ENCODE measurements around the gene PALM2AKAP2. TPM values are rescaled to one million over a fixed set of nuclear protein-coding genes. Genes with fewer than 3 reads are reported as not detected.

PALM2AKAP2 gene
- total RNA-seq, 4 donors from 2014 or later, result 2.1 to 49.5 (median 26.3) TPM

- intact Hi-C loops (cut with DNase I; ENCODE audit: low total_unique reads), result no loop called here
- peaks cover 9 to 12% of the 10 kb centered on the region in 2 donors for H3K4me1 ChIP-seq
- TF ChIP-seq POLR2A (IDR thresholded peaks at IDR 0.05) (no peak), CTCF (IDR thresholded peaks at IDR 0.05) (no peak)
- no peaks in the 10 kb centered on the region for H3K36me3 ChIP-seq
- H3K9me3 ChIP-seq, result no peaks in the 10 kb centered on the region
- H3K4me3 ChIP-seq, result no peak overlapping the region
- no peak for DNase-seq
- no peaks in the 10 kb centered on the region for H3K27me3 ChIP-seq
- H3K27ac ChIP-seq, result peak overlapping the region; percentile 39 to 55
Measured at GRCh38 chr9:109806506-109807115, 26.6 kb downstream of the PALM2AKAP2 start.

GRCh38 chr9:109811876-109812275, 31.9 kb downstream of the PALM2AKAP2 start:
- H3K36me3 ChIP-seq, result no peaks in the 10 kb centered on the region
- TF ChIP-seq CTCF (IDR thresholded peaks at IDR 0.05), result no peak
- H3K4me1 ChIP-seq, result no peaks in the 10 kb centered on the region
- no peak for DNase-seq
- no peaks in the 10 kb centered on the region for H3K9me3 ChIP-seq
- intact Hi-C loops (cut with DNase I; ENCODE audit: low total_unique reads), result no loop called here
- no peak overlapping the region for H3K4me3 ChIP-seq
- no peaks in the 10 kb centered on the region for H3K27me3 ChIP-seq
- H3K27ac ChIP-seq, result no peak overlapping the region

GRCh38 chr9:109812331-109812730, 32.3 kb downstream of the PALM2AKAP2 start:
- Histone ChIP-seq H3K36me3 (no peaks in the 10 kb centered on the region), H3K4me1 (no peaks in the 10 kb centered on the region), H3K27me3 (no peaks in the 10 kb centered on the region), H3K4me3 (no peak overlapping the region), H3K9me3 (no peaks in the 10 kb centered on the region), H3K27ac (no peak overlapping the region)
- DNase-seq, result no peak
- TF ChIP-seq POLR2A (IDR thresholded peaks at IDR 0.05) (no peak), CTCF (IDR thresholded peaks at IDR 0.05) (no peak)
- intact Hi-C loops (cut with DNase I; ENCODE audit: low total_unique reads), result no loop called here

GRCh38 chr9:109812818-109813281, 32.9 kb downstream of the PALM2AKAP2 start:
- Histone ChIP-seq H3K36me3 (no peaks in the 10 kb centered on the region), H3K4me3 (no peak overlapping the region), H3K4me1 (no peaks in the 10 kb centered on the region), H3K27ac (no peak overlapping the region), H3K27me3 (no peaks in the 10 kb centered on the region), H3K9me3 (no peaks in the 10 kb centered on the region)
- DNase-seq, result no peak
- intact Hi-C loops (cut with DNase I; ENCODE audit: low total_unique reads), result no loop called here
- TF ChIP-seq POLR2A (IDR thresholded peaks at IDR 0.05) (no peak), CTCF (IDR thresholded peaks at IDR 0.05) (no peak)

- Histone ChIP-seq H3K36me3 (no peaks in the 10 kb centered on the region), H3K4me3 (no peak overlapping the region), H3K27me3 (no peaks in the 10 kb centered on the region), H3K4me1 (peaks cover 0 to 3% of the 10 kb centered on the region in 2 donors), H3K27ac (no peak overlapping the region), H3K9me3 (no peaks in the 10 kb centered on the region)
- TF ChIP-seq CTCF (IDR thresholded peaks at IDR 0.05) (no peak), POLR2A (IDR thresholded peaks at IDR 0.05) (no peak)
- DNase-seq, result no peak
- intact Hi-C loops (cut with DNase I; ENCODE audit: low total_unique reads), result no loop called here
Measured at GRCh38 chr9:109813303-109813702, 33.3 kb downstream of the PALM2AKAP2 start.
